HG03520 (cell line): ENCODE data around the gene APOL3.
"Not testable (repeated sequence)": the region's sequence is repeated elsewhere in the genome, so short reads cannot be mapped to it uniquely, and the experiment has no call there.

ENCODE experiments used
- ATAC-seq: cut with Tn5 transposase; IDR thresholded peaks from one replicate; pipeline ENCODE4 v1.9.1; 2021; ENCODE audit warnings: mild to moderate bottlenecking, moderate library complexity; ENCODE audit not compliant: unreplicated experiment

APOL3 gene, protein sequence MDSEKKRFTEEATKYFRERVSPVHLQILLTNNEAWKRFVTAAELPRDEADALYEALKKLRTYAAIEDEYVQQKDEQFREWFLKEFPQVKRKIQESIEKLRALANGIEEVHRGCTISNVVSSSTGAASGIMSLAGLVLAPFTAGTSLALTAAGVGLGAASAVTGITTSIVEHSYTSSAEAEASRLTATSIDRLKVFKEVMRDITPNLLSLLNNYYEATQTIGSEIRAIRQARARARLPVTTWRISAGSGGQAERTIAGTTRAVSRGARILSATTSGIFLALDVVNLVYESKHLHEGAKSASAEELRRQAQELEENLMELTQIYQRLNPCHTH

DNA sequence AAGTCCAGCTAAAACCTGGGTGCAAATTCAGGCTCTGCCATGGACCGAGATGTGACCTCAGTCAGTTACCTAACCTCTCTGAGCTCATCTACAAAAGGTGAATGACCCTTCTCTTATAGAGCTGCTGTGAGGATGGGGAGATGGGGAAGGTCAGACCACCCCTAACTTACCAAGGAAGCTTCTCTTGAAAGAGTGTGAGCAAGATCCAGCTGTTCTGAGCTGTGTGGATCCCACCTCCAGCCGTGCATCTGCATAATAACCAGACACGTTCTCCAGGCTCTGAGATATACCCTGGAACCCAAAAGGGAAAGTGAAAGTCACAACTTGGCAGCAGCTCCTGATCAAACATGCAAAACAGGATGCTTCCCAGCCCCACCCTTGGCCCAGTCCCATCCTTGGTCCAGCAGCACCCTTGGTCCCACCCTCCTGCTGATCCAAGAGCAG lies at the start of gene APOL3:
TSS of gene APOL3 (minus strand) at position 257 of the 444 bp plus-strand sequence. CDS start 11,700 bp downstream, outside the sequence.
- ATAC-seq = no peak

DNA sequence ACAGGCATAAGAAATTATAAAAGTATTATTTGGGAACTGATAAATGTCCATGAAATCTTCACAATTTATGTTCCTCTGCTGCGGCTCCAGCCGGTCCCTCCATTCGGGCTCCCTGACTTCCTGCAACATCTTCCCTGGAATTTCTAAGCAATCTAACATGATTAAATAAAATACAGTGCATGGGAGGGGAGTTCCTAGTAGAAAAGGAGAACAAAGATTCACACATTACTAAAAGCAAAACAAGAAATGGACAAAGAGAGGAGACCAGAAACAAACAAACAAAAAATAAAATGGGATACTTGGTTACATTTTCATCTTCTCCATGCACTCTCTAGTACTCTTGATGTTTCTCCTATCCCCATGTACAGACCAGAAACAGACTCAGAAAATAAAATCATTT lies 49.7 kb upstream of the APOL3 start:
- no peak for ATAC-seq

DNA sequence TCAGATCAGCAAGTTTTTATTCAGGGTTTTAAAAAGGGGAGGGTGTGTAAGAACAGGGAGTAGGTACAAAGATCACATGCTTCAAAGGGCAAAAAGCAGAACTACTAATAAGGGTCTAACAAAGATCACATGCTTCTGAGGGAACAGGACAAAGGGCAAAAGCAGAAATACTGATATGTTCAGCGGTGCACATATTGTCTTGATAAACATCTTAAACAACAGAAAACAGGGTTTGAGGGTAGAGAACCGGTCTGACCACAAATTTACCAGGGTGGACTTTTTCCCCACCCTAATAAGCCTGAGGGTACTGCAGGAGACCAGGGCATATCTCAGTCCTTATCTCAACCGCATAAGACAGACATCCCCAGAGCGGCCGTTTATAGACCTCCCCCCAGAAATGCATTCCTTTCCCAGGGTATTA lies 48.9 kb upstream of the APOL3 start:
- ATAC-seq = not testable (repeated sequence)

DNA sequence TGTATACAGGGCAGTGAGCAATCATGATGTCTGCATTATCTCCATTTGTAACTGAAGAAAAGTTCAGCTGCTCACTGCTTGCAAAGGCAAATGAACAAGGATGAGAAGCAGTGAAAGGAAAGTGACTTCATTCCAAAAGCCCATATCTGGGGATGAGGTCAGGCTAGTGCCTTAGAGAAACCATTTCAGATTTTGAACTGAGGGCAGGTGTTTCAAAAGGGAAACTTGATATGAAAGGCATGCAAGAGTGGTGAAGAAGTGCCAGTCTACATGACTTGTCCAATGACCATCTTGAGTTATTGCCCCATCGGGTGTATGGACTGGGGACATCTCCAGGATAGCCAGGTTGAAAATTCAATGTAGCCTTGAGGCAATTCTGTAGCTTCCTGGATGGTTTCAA lies 48.4 kb upstream of the APOL3 start:
- ATAC-seq = no peak

DNA sequence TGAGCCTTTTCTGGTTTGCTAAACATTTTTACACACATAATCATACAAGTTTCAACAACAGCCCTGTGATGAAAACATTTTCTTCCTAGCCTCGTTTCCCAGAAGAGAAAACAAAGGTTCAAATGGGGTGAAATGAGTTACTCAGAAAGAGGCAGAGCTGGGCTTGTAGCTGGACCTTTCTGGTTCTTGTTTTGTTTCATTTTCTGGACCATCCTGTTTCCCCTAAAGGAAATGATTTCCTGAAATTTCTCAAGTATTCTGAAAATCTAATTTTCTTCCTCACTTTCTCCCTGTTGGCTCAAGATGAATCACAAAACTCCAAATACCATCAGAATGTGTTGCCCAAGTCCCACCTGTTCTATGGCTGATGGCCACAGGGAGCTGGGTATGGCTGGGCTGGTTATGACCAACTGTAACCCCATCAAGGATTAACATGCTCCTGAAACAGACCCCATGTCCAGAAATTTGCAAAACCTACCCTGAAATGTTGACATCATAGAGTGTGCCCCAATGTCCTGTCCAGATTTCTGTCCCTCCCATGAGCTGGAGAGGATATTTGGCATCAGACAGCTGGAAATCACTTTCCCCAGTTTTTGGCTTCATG lies 47.7 kb upstream of the APOL3 start:
- ATAC-seq = no peak

DNA sequence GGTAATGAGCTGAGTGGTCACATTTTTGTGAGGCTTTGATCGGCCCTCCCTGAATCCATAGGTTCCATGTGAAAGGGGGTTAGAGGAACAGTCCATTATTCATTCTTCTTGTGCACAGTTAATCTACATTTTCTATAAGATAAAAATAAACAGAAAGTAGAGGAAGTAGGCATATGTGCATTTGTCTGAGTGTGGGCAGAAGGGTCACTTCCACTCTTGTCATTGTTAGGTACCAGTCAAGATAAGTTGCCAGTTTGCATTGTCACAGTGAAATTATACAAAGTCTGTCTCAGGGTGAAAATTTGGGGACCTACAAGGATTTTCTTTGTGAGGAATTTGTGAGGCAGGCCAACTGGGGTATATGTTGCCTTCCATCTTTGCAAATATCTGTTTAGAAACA lies 45.7 kb upstream of the APOL3 start:
- ATAC-seq = no peak

DNA sequence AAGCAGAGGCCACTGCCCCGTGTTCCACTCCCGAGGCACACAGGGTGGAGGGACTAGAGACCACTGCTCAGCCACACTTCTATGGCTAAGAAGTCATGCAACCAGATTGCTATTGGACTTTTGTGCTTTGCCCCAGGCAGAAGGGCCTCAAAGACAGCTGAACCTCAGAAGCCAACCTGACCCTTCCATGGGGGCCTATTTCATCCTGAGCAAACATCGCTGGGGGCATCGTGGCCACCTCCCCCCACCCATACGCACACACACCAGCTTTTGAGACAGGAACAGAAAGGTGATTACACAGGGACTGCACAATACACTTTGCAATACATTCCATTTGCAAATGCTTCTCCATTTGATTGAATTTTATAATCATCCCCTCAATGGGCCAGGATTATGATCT lies 45.0 kb upstream of the APOL3 start:
- not testable (repeated sequence) for ATAC-seq

DNA sequence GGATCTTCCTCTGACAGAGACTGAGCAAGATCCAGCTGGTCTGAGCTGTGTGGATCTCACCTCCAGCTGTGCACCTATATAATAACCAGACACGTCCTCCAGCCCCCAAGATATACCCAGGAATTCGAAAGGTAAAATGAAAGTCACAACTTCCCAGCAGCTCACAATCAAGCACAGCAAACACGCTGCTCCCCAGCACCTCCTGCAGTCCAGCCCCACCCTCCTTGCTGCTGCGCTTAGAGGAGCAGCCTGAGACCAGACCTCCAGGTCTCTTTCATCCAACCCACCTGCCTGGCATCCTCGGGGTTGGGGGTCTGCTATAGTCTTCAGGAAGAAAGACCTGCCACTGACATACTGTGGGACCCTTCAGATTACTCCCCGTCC lies 44.1 kb upstream of the APOL3 start:
- no peak for ATAC-seq

DNA sequence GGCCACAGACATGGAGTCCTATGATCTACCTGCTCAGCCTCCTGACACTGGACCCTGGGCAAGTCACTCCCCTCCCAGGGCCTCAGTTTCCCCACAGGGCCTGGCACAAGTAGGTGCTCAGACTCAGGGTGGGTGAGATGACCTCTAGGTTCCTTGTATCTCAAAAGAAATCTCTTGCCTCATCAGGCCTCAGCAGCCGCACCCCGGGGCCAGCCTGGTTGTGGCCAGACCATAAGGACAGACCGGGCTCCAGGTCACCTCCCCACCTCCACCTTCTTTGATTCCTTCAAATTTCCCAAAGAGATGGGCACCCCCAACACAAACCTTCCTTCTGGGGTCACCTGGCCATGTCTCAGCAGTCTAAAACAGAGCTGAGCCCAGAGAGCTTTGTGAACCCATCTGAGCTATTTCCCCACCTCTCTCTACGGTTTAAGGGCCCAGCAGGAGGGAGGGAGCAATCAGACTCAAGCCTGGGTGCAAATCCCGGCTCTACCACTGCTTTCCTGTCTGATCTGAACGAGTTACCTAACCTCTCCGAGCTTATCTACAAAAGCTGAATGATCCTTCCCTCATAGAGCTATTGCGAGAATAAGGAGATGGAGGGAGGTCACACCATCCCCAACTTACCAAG lies 43.6 kb upstream of the APOL3 start:
- ATAC-seq = no peak

DNA sequence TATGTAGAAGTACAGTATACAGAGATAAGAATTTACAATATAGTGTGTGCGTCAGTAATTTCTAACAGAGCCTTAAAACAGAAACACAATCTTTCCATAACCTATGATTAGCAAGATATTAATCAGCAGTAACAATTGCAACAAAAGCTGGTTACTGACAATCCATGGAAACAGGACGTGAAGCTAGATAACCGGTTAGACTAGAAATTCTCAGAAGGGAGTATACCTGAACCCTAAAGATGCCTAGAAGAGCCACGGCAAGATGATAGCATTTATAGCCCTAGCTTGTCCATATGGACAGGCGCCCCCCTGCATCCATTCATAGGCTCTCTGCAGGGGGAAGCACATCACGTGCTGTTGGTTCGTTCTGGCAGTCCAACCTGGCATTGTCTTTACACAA lies 42.9 kb upstream of the APOL3 start:
- ATAC-seq = not testable (repeated sequence)

DNA sequence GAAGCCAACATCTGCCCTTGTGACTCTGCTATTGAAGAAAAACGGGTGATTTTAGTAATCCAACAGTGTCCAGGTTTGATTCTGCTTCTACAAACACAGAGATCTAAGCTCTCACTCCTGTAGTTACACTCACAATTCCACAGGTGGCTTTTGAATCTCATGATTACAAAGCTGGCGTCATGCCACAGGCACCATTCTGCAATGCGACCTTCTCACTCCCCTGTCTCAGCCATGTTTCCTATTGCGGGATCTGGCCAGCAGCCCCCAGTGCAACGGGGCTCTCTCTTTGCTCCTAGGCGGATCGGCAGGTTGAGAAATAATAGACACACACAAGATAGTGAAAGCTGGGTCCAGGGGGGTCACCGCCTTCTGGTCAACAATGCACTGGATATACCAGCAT lies 42.4 kb upstream of the APOL3 start:
- not testable (repeated sequence) for ATAC-seq

DNA sequence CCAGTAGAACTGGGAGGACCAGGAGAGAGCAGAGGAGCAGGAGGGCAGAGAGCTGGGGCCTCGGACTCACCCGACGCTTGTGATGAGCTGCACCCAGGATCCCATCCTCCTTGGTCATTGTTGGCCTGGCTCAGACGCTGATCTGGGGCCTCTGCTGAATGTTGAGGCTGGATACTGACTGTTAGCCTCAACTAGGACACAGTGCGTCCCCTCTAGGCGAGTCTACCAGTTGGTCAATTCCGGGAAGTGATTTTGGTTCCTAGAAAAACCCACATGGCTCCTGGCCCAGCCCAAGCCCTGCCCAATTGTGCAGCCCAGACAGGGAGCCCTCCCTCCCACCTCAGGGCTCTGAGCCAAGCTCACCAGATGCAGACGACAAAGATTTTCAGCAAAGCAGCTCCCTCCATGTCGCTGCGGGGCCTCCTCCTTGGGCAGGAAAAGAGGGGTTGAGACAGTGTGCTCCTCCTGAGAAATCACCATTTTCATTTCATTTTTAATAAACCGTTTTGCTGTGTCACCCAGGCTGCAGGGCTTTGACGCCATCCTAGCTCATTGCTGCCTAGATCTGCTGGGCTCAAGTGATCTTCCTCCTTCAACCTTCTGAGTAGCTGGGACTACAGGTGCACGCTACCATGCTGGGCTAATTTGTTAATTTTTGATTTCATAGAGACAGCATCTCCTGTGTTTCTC lies 41.2 kb upstream of the APOL3 start, which contains the start of gene APOL4:
TSS of gene APOL4 (minus strand) at position 180 of the 690 bp plus-strand sequence. CDS start at position 105, 75 bp downstream.
- ATAC-seq = no peak

DNA sequence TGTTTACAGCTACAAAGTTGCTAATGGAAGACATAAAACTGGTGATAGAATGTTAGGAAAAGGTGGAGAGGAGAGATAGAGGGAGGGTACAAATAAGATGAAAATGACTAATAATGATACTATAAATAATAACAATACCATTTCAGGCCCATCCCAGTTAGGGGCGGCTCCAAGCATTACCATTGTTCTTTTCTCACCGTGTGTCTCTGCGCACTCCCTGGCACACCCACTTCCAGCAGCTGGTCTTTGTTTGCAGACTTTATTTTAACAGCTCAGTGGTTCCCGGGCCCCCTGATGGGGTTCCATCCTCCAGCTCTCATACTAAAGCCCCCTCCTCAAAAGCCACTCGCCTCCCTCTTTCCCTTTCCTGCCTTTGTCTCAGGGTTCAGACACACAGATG lies 40.5 kb upstream of the APOL3 start:
- not testable (repeated sequence) for ATAC-seq

DNA sequence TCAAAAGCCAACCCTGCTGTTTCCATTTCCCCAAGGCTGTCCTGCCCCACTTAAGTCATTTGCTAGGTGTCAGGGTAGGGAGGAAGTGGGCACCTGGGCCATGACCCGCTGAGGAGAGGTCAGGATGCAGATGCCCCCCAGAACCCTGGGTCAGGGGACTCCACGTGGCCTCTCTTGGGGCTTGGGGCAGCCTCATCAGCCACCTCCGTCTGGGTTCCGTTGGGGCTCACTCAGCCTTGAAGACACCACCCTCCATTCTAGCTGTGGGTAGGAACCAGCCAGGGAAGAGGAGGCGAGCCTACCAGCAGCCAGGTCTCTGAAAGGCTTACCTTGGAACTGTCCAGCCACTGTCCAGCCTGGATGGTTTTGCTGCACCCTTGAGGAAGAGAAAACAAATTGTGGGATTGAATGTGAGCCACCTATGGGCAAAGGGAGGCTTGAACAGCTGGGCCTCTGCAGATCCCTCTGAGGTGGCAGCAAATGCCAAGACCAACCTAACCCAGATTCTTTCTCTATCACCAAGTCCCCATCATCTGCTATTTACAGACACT lies 38.5 kb upstream of the APOL3 start:
- ATAC-seq = no peak

DNA sequence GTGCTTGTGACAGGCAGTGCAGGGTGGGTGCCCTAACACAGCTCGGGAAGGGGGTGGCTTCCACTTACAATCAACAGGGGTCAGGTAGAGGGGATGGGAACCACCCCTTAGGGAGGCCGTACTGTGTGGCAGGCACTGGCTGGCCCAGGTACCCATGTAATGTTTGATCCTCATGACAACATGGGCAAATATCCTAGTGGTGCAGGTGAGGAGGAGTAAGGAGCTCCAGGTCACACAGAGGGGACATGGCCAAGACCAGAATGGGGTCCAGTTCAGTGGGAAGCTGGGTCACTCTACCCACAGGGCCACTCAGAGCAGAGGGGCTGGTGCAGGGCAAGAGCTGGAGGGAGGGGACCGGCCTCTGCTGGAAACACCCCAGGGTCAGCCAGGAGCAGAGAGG lies 38.0 kb upstream of the APOL3 start:
- no peak for ATAC-seq

DNA sequence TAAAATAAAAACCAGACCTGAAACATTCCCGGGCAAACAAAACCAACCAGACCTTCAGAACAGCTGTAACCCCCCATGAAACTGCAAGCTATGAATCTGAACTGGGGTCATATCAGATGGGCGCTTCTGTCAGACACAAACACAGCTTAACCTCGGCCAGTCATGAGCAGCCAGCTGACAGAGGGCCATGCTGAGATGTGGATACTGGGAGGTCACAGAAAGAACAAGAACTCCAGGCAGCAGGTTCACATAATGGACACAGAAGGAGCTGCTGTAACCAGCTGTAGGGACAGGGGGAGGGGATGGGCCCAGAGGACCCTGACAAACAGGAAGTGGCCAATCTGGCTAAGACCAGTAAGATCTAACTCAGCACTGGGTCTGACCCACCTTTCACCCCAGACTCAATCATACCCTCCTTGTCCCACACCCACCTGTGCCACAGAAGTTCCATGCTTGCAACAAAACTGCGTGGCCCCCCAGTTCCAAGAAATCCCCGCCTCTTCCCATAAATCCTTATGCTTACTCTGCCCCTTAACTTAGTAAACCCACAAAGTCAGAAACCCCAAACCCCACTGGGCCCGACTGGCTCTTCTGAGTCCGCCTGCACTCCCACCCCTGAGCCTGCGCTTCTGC lies 37.1 kb upstream of the APOL3 start:
- no peak for ATAC-seq

DNA sequence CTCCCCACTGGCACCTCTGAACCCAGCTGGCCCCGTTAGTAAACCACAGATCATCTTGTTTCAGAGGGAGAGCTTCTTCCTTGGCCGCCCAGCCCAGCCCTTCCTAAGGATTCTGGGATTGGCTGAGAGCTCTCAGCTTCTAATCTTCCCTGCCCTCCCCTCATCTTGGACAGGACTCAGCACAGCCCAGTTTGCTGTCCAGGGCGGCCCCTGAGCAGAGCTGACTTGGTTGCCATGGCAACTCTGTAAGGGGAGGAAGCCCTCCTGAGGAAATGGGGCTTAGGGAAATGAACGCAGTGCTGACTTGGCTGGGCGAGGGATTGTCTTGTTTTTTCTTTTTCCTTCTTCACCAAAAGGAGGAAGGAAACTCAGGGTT lies 36.5 kb upstream of the APOL3 start:
- ATAC-seq = no peak

DNA sequence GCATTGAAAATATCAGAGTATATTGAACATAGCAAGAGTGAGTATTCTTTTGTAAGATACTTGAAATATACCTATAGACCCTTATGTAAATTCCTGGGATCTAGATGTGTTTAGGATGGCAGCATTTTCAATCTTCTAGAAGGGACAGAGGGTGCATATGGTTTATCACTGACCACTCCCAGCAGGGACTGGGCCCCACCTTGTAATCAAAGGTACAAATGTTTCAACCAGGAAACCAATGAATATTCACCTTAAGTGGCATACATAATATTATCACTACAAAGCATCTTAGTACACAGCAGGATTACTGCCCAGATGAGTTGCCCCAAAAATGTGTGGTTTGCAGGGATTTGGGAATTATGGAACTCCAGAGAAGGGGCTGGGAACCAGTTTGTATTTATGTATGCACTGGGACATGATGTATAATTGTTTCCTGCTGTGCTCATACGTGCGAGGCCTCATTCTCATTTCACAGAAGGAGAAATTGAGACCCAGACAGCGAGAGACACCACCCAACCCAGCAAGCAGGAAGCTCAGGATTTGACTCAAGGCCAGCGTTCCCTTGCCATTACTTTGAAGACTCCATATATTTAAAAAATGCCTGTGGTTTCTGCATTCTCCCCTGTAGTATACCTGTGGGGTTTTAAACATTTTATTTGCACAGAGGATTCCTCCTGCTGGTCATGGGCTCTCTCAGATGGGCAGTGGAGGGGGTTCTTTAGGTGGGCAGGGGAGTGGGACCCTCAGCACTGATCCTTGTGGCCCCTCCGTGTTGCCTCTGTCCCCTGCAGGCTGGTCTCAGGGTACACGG lies 35.9 kb upstream of the APOL3 start:
- ATAC-seq = no peak

DNA sequence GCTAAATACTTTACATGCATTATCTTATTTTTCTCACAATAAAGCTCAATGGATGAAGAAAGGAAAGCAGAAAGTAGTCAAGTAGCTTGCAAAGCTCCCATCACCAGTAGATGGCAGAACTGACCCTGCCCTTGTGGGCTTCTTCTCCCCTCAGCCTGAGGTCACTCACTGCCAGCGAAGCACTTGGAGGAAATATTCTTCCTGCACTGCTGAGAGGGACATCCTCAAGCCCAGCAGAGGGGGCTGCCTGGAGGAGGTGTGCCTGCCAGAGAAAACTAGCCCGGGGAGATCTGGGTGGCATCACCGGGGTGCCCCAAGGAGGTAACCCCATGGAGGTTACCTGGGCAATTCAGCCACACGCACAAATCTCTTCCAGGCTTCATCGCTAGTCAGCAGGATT lies 34.4 kb upstream of the APOL3 start:
- no peak for ATAC-seq

DNA sequence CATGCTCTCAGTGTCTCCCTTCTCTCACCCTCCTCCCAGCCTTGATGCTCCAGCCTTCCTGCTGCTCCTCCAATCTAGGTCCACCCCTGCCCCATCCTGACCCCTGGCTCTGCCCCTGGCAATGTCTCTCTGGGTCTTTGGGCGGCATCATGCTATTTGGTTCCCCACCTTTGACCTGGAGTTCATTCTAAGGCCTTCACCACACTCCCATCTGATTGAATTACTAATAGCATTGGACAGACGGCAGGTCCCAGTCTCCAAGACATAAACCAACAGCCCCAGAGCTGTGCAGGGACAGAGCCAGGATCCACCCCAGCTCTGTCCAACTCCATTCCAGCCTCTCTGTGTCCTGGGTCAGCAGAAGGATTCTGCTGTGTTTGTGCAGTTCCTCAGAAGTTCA lies 33.8 kb upstream of the APOL3 start:
- ATAC-seq = no peak
